Stomach (tissue), 4 donors: Measurements from ENCODE around the gene XPOT.

Source experiments
- CTCF ChIP-seq, 7 experiments: fragments of 450-650 bp in 4 of 7; fragments of 200-600 bp in 3 of 7; sonication (generic) in 3 of 7; IDR thresholded peaks; one replicate each; pipeline ENCODE4 v1.5.1; 2016 to 2019; ENCODE audit warnings: antibody characterized with exemption in 7 of 7, control low read depth in 2 of 7, mild to moderate bottlenecking in 1 of 7
- POLR2A ChIP-seq, 4 donors: fragments of 450-650 bp; IDR thresholded peaks; one replicate each; pipeline ENCODE4 v1.6.1; 2016; ENCODE audit warnings: antibody characterized with exemption in 4 of 4, control low read depth in 2 of 4, mild to moderate bottlenecking in 1 of 4, moderate library complexity in 1 of 4
- POLR2AphosphoS5 ChIP-seq, 3 donors: sonication (generic); formaldehyde crosslinking; IDR thresholded peaks; one replicate each; pipeline ENCODE4 v1.6.1; 2016; ENCODE audit warnings: antibody characterized with exemption in 3 of 3

DNA sequence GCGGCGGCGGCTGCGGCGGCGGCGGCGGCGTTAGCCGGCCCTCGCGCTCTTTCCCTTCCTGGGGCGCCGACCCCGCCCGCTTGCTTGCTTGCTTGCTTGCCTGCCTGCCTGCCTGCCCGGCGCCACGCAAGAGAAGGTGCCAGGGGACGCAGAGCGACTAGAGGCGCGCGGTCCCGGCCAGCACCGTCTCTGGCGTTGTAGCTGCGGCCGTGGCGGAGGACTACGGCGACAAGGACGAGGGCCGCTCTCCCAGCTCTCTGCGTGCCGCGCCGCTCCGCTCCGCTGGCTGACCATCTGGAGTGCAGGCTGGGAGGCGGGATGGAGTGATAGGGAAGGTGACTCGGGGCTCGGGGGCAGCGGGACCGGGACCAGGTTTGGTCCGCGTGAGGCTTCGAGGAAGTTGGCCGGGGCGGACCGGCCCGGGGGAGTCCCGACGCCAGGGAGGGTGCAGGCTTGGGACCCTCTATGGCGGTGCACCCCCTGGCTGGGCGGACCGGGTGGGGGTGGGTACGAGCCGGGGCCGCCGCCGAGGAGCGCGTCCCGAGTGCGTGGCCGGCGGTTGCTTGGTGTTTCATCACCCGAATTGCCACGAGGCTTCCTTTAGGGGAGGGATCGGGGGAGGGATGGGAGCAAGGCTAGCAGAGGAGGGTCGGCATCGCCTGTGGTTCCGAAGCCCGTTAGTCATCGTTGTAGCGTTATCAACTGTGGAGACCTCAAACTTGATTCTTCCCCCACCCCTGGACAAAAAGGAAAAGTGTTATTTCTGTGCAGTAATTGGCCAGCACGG lies 471 bp downstream of the XPOT start:
- no peak for TF ChIP-seq POLR2AphosphoS5 (IDR thresholded peaks at IDR 0.05)
- no peak for TF ChIP-seq POLR2A (IDR thresholded peaks at IDR 0.05)
- no peak for TF ChIP-seq CTCF (IDR thresholded peaks at IDR 0.05)
